DOHH2 (cell line): ENCODE data around the gene FA2H.

Experiments
- H3F3A ChIP-seq: fragments of 200-600 bp; sonication (generic), shearing (Covaris generic); 2 replicates; pipeline ENCODE4 v1.6.0; 2016; ENCODE audit warnings: antibody characterized with exemption, mild to moderate bottlenecking; ENCODE audit not compliant: control insufficient read depth, insufficient read depth
- H3K27ac ChIP-seq: fragments of 200-600 bp; sonication (generic); 2 replicates; pipeline ENCODE4 v1.5.1; 2014; ENCODE audit warnings: low read depth, mild to moderate bottlenecking, low read length, moderate library complexity
- H3K27me3 ChIP-seq: fragments of 200-600 bp; sonication (generic); 2 replicates; pipeline ENCODE4 v1.6.1; 2014; ENCODE audit warnings: mild to moderate bottlenecking, low read length, mixed read lengths; ENCODE audit not compliant: control insufficient read depth
- H3K36me3 ChIP-seq: fragments of 200-600 bp; sonication (generic); 2 replicates; pipeline ENCODE4 v1.6.1; 2014; ENCODE audit warnings: mild to moderate bottlenecking, low read length, moderate library complexity, mixed read lengths; ENCODE audit not compliant: control insufficient read depth
- H3K4me1 ChIP-seq: fragments of 200-600 bp; sonication (generic); 2 replicates; pipeline ENCODE4 v1.6.1; 2014; ENCODE audit warnings: mild to moderate bottlenecking, low read length, mixed read lengths; ENCODE audit not compliant: control insufficient read depth
- H3K4me2 ChIP-seq: fragments of 200-600 bp; sonication (generic); 2 replicates; pipeline ENCODE4 v1.6.0; 2014; ENCODE audit warnings: mild to moderate bottlenecking, low read length, moderate library complexity
- H3K4me3 ChIP-seq: fragments of 200-600 bp; sonication (generic); 2 replicates; pipeline ENCODE4 v1.5.1; 2014; ENCODE audit warnings: mild to moderate bottlenecking, low read length, mixed read lengths
- H3K79me2 ChIP-seq: fragments of 200-600 bp; sonication (generic); 2 replicates; pipeline ENCODE4 v1.6.1; 2014; ENCODE audit warnings: mild to moderate bottlenecking, low read length, mixed read lengths; ENCODE audit not compliant: control insufficient read depth
- H3K9me2 ChIP-seq: fragments of 200-600 bp; sonication (generic); replicated peaks from 2 replicates; pipeline ENCODE4 v1.6.1; 2014; ENCODE audit warnings: mild to moderate bottlenecking, low read length, mixed read lengths; ENCODE audit not compliant: control insufficient read depth
- H3K9me3 ChIP-seq: fragments of 200-600 bp; sonication (generic); 2 replicates; pipeline ENCODE4 v1.6.1; 2014; ENCODE audit warnings: antibody characterized with exemption, low read length, mixed read lengths; ENCODE audit not compliant: control insufficient read depth, insufficient read depth
- H4K20me1 ChIP-seq: fragments of 200-600 bp; sonication (generic); 2 replicates; pipeline ENCODE4 v1.6.0; 2014; ENCODE audit warnings: low read depth, mild to moderate bottlenecking, antibody characterized with exemption, low read length, moderate library complexity; ENCODE audit not compliant: control insufficient read depth, insufficient read depth
- CTCF ChIP-seq: fragments of 200-600 bp; sonication (generic); IDR thresholded peaks from one replicate; pipeline ENCODE4 v1.5.1; 2014; ENCODE audit warnings: antibody characterized with exemption, mild to moderate bottlenecking, low read depth, low read length; ENCODE audit not compliant: poor library complexity, severe bottlenecking
- EZH2phosphoT487 ChIP-seq: fragments of 200-600 bp; sonication (generic); IDR thresholded peaks from 2 replicates; pipeline ENCODE4 v1.6.1; 2017; ENCODE audit warnings: borderline replicate concordance, mild to moderate bottlenecking, antibody characterized with exemption, low read length, moderate library complexity, mixed read lengths

The FA2H gene

GRCh38 chr16:74713325-74713724, 61.3 kb downstream of the FA2H start:
- H3K4me2 ChIP-seq, result no peak overlapping the region
- H3K4me3 ChIP-seq, result no peak overlapping the region
- H3K27ac ChIP-seq, result no peak overlapping the region
- no peaks in the 10 kb centered on the region for H3F3A ChIP-seq
- no peaks in the 10 kb centered on the region for H3K36me3 ChIP-seq
- no peaks in the 10 kb centered on the region for H3K4me1 ChIP-seq
- H3K9me3 ChIP-seq, result no peaks in the 10 kb centered on the region
- no peak for TF ChIP-seq EZH2phosphoT487
- no peaks in the 10 kb centered on the region for H4K20me1 ChIP-seq
- H3K9me2 ChIP-seq, result no peaks in the 10 kb centered on the region
- no peaks in the 10 kb centered on the region for H3K79me2 ChIP-seq
- peaks cover 3% of the 10 kb centered on the region; the same call in 1 of the 2 replicates for H3K27me3 ChIP-seq

GRCh38 chr16:74711938-74712337, 62.7 kb downstream of the FA2H start:
- no peak overlapping the region for H3K27ac ChIP-seq
- H4K20me1 ChIP-seq, result no peaks in the 10 kb centered on the region
- peaks cover 6% of the 10 kb centered on the region; the same call in 1 of the 2 replicates for H3K27me3 ChIP-seq
- TF ChIP-seq CTCF, result no peak
- no peak for TF ChIP-seq EZH2phosphoT487
- H3K4me3 ChIP-seq, result no peak overlapping the region
- no peaks in the 10 kb centered on the region for H3K9me2 ChIP-seq
- H3K9me3 ChIP-seq, result no peaks in the 10 kb centered on the region
- no peaks in the 10 kb centered on the region for H3K4me1 ChIP-seq
- H3K4me2 ChIP-seq, result no peak overlapping the region
- no peaks in the 10 kb centered on the region for H3K36me3 ChIP-seq
- H3K79me2 ChIP-seq, result no peaks in the 10 kb centered on the region
- H3F3A ChIP-seq, result no peaks in the 10 kb centered on the region

GRCh38 chr16:74710401-74710800, 64.2 kb downstream of the FA2H start:
- Histone ChIP-seq H4K20me1 (no peaks in the 10 kb centered on the region), H3F3A (no peaks in the 10 kb centered on the region), H3K4me1 (no peaks in the 10 kb centered on the region), H3K4me2 (no peak overlapping the region), H3K27me3 (peaks cover 6% of the 10 kb centered on the region; the same call in 1 of the 2 replicates), H3K9me3 (no peaks in the 10 kb centered on the region), H3K9me2 (no peaks in the 10 kb centered on the region), H3K27ac (no peak overlapping the region), H3K4me3 (no peak overlapping the region), H3K79me2 (no peaks in the 10 kb centered on the region), H3K36me3 (no peaks in the 10 kb centered on the region)
- TF ChIP-seq EZH2phosphoT487 (no peak), CTCF (no peak)

GRCh38 chr16:74709441-74709877, 65.2 kb downstream of the FA2H start:
- TF ChIP-seq EZH2phosphoT487, result no peak
- peak; percentile 93 for TF ChIP-seq CTCF
- H3K27me3 ChIP-seq, result peaks cover 6% of the 10 kb centered on the region; the same call in 1 of the 2 replicates
- no peaks in the 10 kb centered on the region for H3K4me1 ChIP-seq
- no peak overlapping the region for H3K4me2 ChIP-seq
- H3K4me3 ChIP-seq, result no peak overlapping the region
- no peaks in the 10 kb centered on the region for H3F3A ChIP-seq
- H3K9me3 ChIP-seq, result no peaks in the 10 kb centered on the region
- no peaks in the 10 kb centered on the region for H3K9me2 ChIP-seq
- no peaks in the 10 kb centered on the region for H4K20me1 ChIP-seq
- no peaks in the 10 kb centered on the region for H3K36me3 ChIP-seq
- H3K27ac ChIP-seq, result no peak overlapping the region
- no peaks in the 10 kb centered on the region for H3K79me2 ChIP-seq
